SU-DHL-6 (cell line): ENCODE data around the gene FHOD3.

ENCODE experiments used
- H2AFZ ChIP-seq: fragments of 200-600 bp; sonication (generic); 2 replicates; pipeline ENCODE4 v1.6.1; 2014; ENCODE audit warnings: low read depth, mild to moderate bottlenecking, moderate library complexity, mixed read lengths, antibody characterized with exemption, low read length; ENCODE audit not compliant: severe bottlenecking
- H3F3A ChIP-seq: fragments of 200-600 bp; shearing (Covaris generic); 2 replicates; pipeline ENCODE4 v1.6.0; 2016; ENCODE audit warnings: antibody characterized with exemption, mild to moderate bottlenecking; ENCODE audit not compliant: insufficient read depth
- H3K27ac ChIP-seq: fragments of 200-600 bp; sonication (generic); 2 replicates; pipeline ENCODE4 v1.5.1; 2016; ENCODE audit warnings: low read depth, mild to moderate bottlenecking, low read length, moderate library complexity, mixed read lengths
- H3K27me3 ChIP-seq: fragments of 200-600 bp; sonication (generic), shearing (Covaris generic); 2 replicates; pipeline ENCODE4 v1.6.0; 2014; ENCODE audit warnings: mild to moderate bottlenecking, low read length
- H3K36me3 ChIP-seq: fragments of 200-600 bp; sonication (generic); 2 replicates; pipeline ENCODE4 v1.6.1; 2014; ENCODE audit warnings: mild to moderate bottlenecking, low read length, mixed read lengths
- H3K4me2 ChIP-seq: fragments of 300-600, 200-600 bp; shearing (Covaris generic), sonication (generic); 2 replicates; pipeline ENCODE4 v1.6.0; 2014; ENCODE audit warnings: low read length, low read depth, mild to moderate bottlenecking; ENCODE audit not compliant: poor library complexity, severe bottlenecking
- H3K4me3 ChIP-seq: fragments of 200-600 bp; sonication (generic); 2 replicates; pipeline ENCODE4 v1.5.1; 2014; ENCODE audit warnings: antibody characterized with exemption, low read length, mild to moderate bottlenecking, mixed read lengths; ENCODE audit not compliant: insufficient read depth, poor library complexity, severe bottlenecking
- H3K79me2 ChIP-seq: fragments of 200-600 bp; sonication (generic); 2 replicates; pipeline ENCODE4 v1.6.1; 2014; ENCODE audit warnings: mild to moderate bottlenecking, low read length, moderate library complexity; ENCODE audit not compliant: insufficient read depth
- H3K9ac ChIP-seq: fragments of 200-600 bp; sonication (generic); 2 replicates; pipeline ENCODE4 v1.7.0; 2014; ENCODE audit warnings: mild to moderate bottlenecking, low read length
- H3K9me2 ChIP-seq: fragments of 200-600 bp; sonication (generic); replicated peaks from 2 replicates; pipeline ENCODE4 v1.6.1; 2014; ENCODE audit warnings: low read length; ENCODE audit not compliant: insufficient read depth
- H3K9me3 ChIP-seq: fragments of 200-600 bp; sonication (generic); 2 replicates; pipeline ENCODE4 v1.6.1; 2014; ENCODE audit warnings: low read length, mixed read lengths; ENCODE audit not compliant: insufficient read depth
- H4K20me1 ChIP-seq: fragments of 200-600 bp; sonication (generic); 2 replicates; pipeline ENCODE4 v1.6.1; 2014; ENCODE audit warnings: low read depth, mild to moderate bottlenecking, antibody characterized with exemption, low read length, moderate library complexity, mixed read lengths
- CTCF ChIP-seq: fragments of 200-600 bp; sonication (generic); IDR thresholded peaks from one replicate; pipeline ENCODE4 v1.5.1; 2017; ENCODE audit warnings: antibody characterized with exemption, mild to moderate bottlenecking, low read length, moderate library complexity; ENCODE audit not compliant: insufficient read depth, poor library complexity, severe bottlenecking
- EZH2phosphoT487 ChIP-seq: fragments of 200-600 bp; sonication (generic), shearing (Covaris generic); conservative IDR thresholded peaks from 2 replicates; pipeline ENCODE4 v1.6.1; 2018; ENCODE audit warnings: mild to moderate bottlenecking, antibody characterized with exemption, low read length, moderate library complexity, mixed read lengths

FHOD3 gene

GRCh38 chr18:36309436-36310391, 12.2 kb downstream of the FHOD3 start:
- H3K36me3 ChIP-seq, result no peaks in the 10 kb centered on the region
- H3K27ac ChIP-seq, result no peak overlapping the region
- no peaks in the 10 kb centered on the region for H4K20me1 ChIP-seq
- no peaks in the 10 kb centered on the region for H3F3A ChIP-seq
- no peak overlapping the region for H3K9ac ChIP-seq
- TF ChIP-seq EZH2phosphoT487 (no peak), CTCF (no peak)
- H2AFZ ChIP-seq, result no peak overlapping the region
- H3K4me2 ChIP-seq, result no peak overlapping the region
- 0 out of 2 replicates have a peak, but pooled peaks cover 7% of the 10 kb centered on the region for H3K27me3 ChIP-seq
- H3K79me2 ChIP-seq, result no peaks in the 10 kb centered on the region
- H3K9me2 ChIP-seq, result no peaks in the 10 kb centered on the region
- no peak overlapping the region for H3K4me3 ChIP-seq
- no peaks in the 10 kb centered on the region for H3K9me3 ChIP-seq

GRCh38 chr18:36311026-36311570, 13.6 kb downstream of the FHOD3 start:
- no peaks in the 10 kb centered on the region for H3K36me3 ChIP-seq
- H2AFZ ChIP-seq, result no peak overlapping the region
- H3K9me2 ChIP-seq, result no peaks in the 10 kb centered on the region
- no peak overlapping the region for H3K27ac ChIP-seq
- no peaks in the 10 kb centered on the region for H3K9me3 ChIP-seq
- 0 out of 2 replicates have a peak, but pooled peaks cover 5% of the 10 kb centered on the region for H3K27me3 ChIP-seq
- no peaks in the 10 kb centered on the region for H3F3A ChIP-seq
- no peak overlapping the region for H3K4me2 ChIP-seq
- no peaks in the 10 kb centered on the region for H3K79me2 ChIP-seq
- H4K20me1 ChIP-seq, result no peaks in the 10 kb centered on the region
- TF ChIP-seq EZH2phosphoT487, result no peak
- TF ChIP-seq CTCF, result no peak
- H3K4me3 ChIP-seq, result no peak overlapping the region
- no peak overlapping the region for H3K9ac ChIP-seq

GRCh38 chr18:36312806-36313395, 15.4 kb downstream of the FHOD3 start:
- Histone ChIP-seq H3K4me3 (no peak overlapping the region), H3K9me2 (no peaks in the 10 kb centered on the region), H3K27me3 (0 out of 2 replicates have a peak, but pooled peaks cover 4% of the 10 kb centered on the region), H3K9me3 (no peaks in the 10 kb centered on the region), H3K4me2 (no peak overlapping the region), H4K20me1 (no peaks in the 10 kb centered on the region), H3K36me3 (no peaks in the 10 kb centered on the region), H3K27ac (no peak overlapping the region), H3K79me2 (no peaks in the 10 kb centered on the region), H2AFZ (no peak overlapping the region), H3K9ac (no peak overlapping the region), H3F3A (no peaks in the 10 kb centered on the region)
- TF ChIP-seq EZH2phosphoT487 (no peak), CTCF (no peak)
